Fibroblast of mammary gland (primary cell): ENCODE data around the gene ADIPOR1.

Experiments
- DNase-seq: peaks from one replicate; pipeline ENCODE4 v3.0.0-alpha.2; 2010; ENCODE audit warnings: low read depth
- H3K4me3 ChIP-seq: 2 replicates; pipeline ENCODE4 v1.5.1; 2011; ENCODE audit warnings: low read depth, mild to moderate bottlenecking, low read length, moderate library complexity; ENCODE audit not compliant: control insufficient read depth
- CTCF ChIP-seq: conservative IDR thresholded peaks from 2 replicates; pipeline ENCODE4 v1.5.1; 2011; ENCODE audit warnings: low read depth, low read length, inconsistent platforms; ENCODE audit not compliant: control insufficient read depth, insufficient read depth

Gene ADIPOR1

GRCh38 chr1:202892501-202892900 lies 65.6 kb downstream of the ADIPOR1 start:
- TF ChIP-seq CTCF, result no peak
- H3K4me3 ChIP-seq, result no peak overlapping the region
- DNase-seq, result no peak
